Measurements from ENCODE around the gene RNF212. TPM values are rescaled to one million over a fixed set of nuclear protein-coding genes. Genes with fewer than 3 reads are reported as not detected.

RNF212 gene, protein sequence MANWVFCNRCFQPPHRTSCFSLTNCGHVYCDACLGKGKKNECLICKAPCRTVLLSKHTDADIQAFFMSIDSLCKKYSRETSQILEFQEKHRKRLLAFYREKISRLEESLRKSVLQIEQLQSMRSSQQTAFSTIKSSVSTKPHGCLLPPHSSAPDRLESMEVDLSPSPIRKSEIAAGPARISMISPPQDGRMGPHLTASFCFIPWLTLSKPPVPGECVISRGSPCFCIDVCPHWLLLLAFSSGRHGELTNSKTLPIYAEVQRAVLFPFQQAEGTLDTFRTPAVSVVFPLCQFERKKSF
- 3.5 and 8.1 TPM in 2 replicates for total RNA-seq

DNA sequence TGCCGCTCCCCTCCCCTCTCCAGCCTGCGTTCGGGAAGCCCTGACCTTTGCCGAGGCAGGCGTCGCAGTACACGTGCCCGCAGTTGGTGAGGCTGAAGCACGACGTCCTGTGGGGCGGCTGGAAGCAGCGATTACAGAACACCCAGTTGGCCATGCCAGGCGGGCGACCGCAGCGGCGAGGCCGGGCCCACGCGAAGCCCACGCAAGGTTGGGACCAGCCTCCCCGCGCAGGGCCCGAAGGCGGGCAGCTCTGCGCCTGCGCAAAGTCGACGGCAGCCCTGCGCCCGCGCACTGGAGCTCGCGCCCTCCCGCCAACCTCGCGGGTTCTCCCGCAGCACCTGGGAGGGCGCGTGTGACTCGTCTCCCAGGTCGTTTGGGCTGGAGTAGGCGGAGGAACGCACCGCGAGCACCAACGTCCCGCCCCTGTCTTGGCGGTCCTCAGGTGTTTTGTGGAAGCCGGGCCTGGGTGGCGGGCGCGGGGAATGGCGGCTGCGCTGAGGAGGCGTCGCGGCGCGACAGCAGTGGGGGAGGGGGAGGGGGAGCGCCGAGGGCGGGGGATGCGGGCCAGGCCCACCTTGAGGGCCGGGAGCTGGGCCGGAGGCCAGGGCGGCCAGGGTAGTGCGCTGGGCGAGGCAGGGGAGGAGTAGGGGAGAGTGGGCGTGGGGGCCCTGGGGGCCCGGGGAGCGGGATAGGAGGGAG, at the start of gene RNF212:
RNF212 (minus strand) TSS at position 254 of the 699 bp plus-strand sequence; CDS start at position 154, 100 bp downstream.
- no peak for DNase-seq (ENCODE audit: low read depth)
- H3K4me3 ChIP-seq (ENCODE audit: low read depth, low read length), result peak within 1 kb of the TSS; percentile 42
- TF ChIP-seq, protein P1, sequence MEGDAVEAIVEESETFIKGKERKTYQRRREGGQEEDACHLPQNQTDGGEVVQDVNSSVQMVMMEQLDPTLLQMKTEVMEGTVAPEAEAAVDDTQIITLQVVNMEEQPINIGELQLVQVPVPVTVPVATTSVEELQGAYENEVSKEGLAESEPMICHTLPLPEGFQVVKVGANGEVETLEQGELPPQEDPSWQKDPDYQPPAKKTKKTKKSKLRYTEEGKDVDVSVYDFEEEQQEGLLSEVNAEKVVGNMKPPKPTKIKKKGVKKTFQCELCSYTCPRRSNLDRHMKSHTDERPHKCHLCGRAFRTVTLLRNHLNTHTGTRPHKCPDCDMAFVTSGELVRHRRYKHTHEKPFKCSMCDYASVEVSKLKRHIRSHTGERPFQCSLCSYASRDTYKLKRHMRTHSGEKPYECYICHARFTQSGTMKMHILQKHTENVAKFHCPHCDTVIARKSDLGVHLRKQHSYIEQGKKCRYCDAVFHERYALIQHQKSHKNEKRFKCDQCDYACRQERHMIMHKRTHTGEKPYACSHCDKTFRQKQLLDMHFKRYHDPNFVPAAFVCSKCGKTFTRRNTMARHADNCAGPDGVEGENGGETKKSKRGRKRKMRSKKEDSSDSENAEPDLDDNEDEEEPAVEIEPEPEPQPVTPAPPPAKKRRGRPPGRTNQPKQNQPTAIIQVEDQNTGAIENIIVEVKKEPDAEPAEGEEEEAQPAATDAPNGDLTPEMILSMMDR (conservative IDR thresholded peaks at IDR 0.05; ENCODE audit: low read depth, low read length), result no peak

GRCh38 chr4:1160351-1160750, 47.0 kb upstream of the RNF212 start:
- no peak for DNase-seq (ENCODE audit: low read depth)
- no peak overlapping the region for H3K4me3 ChIP-seq (ENCODE audit: low read depth, low read length)
- TF ChIP-seq, protein P1 (conservative IDR thresholded peaks at IDR 0.05; ENCODE audit: low read depth, low read length), result no peak

DNA sequence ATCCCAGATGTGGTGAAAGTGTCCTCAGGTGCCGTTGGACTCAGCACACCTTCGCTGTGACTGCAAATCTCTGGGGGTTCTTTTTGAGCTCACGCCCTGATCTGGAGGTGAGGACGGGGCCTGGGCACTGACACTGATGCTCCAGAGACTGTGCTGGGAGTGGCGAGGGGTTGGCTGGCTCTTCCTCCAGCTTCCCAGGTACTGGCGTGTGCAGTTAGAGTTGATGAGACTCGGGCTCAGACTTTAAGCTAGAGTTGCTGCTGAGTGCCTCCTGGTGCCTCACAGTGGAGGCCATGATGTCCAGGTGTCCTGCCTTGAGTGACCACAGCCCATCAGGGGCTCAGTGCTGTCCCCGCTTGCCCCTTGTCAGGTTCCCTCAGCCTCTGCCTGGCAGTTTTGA, 42.7 kb upstream of the RNF212 start:
- TF ChIP-seq, protein P1 (conservative IDR thresholded peaks at IDR 0.05; ENCODE audit: low read depth, low read length), result no peak
- no peak for DNase-seq (ENCODE audit: low read depth)

GRCh38 chr4:1155314-1155713, 42.0 kb upstream of the RNF212 start:
- no peak overlapping the region for H3K4me3 ChIP-seq (ENCODE audit: low read depth, low read length)
- TF ChIP-seq, protein P1 (conservative IDR thresholded peaks at IDR 0.05; ENCODE audit: low read depth, low read length), result no peak
- DNase-seq (ENCODE audit: low read depth), result no peak

More for the DNA sequence above, 42.7 kb upstream of the RNF212 start:
- H3K4me3 ChIP-seq (ENCODE audit: low read depth, low read length), result no peak overlapping the region

DNA sequence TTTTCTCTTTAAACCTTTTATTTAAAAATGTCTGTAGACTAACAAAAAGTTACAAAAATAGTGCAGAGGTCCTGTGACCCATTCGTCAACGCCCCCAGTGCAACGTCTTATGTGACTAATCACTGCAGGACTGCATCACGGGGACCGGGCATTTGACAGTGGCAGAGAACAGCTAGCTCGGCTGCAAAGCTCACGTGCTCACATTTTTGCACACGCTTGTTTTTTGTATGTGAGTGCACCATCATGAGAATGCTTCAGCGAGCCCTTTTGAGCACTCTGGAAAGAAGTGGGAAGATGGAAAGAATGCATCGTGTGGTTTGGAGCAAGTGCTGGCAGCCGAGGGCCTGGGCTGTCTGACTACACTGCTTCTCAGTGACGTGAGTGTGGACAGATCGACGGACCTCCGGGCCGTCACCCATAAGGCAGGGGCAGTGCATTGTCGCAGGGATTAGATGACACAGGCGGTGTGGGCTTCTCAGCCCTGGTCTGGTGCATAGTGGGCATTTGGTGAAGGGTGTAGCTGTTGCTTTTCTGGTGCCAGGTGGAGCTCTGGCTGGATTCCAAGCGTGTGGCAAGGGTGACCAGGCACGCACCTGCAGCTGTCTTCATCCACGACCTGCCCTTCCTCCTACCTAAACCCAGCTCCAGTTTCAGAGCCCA, 41.3 kb upstream of the RNF212 start:
- no peak for DNase-seq (ENCODE audit: low read depth)
- TF ChIP-seq, protein P1 (conservative IDR thresholded peaks at IDR 0.05; ENCODE audit: low read depth, low read length), result no peak

GRCh38 chr4:1154126-1154522, 40.8 kb upstream of the RNF212 start:
- no peak for DNase-seq (ENCODE audit: low read depth)

More for the DNA sequence above, 41.3 kb upstream of the RNF212 start:
- peak overlapping the region; percentile 5 for H3K4me3 ChIP-seq (ENCODE audit: low read depth, low read length)

More at GRCh38 chr4:1154126-1154522, 40.8 kb upstream of the RNF212 start:
- TF ChIP-seq, protein P1 (conservative IDR thresholded peaks at IDR 0.05; ENCODE audit: low read depth, low read length), result no peak
- H3K4me3 ChIP-seq (ENCODE audit: low read depth, low read length), result peak overlapping the region; percentile 5
